ENCODE measurements around the gene SAXO1. TPM values are rescaled to one million over a fixed set of nuclear protein-coding genes. Genes with fewer than 3 reads are reported as not detected.
"Not testable (repeated sequence)": the region's sequence is repeated elsewhere in the genome, so short reads cannot be mapped to it uniquely, and the experiment has no call there.

SAXO1 gene
- total and polyA plus RNA-seq, 12 donors: under 0.01 to 0.94 (median 0.23) TPM; not detected in 4

DNA sequence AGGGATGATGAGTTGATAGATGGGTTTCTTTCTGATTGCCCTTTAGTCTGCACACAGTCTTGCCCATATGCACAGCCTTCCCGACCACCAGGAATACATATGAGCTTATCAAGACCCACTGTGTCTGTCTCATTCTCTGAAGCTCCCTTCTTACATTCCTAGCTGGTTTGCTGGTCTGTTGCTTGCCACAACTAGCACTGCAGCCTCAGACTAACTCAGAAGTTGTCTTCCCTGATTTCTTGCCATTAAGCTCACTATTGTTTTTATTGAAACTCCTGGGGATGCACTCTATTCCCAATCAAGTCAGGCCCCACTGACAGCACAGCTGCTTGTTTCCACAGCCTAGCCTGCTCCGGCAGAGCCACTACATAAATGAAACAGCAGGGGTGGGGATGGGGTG lies 97.5 kb downstream of the SAXO1 start:
- 72 to 91% (median 78%) methylated on average over 2 of the region's 2 CpGs for WGBS, 4 donors
- H3K4me1 ChIP-seq (replicated peaks in 1 of 2): no peaks in the 10 kb centered on the region
- TF ChIP-seq, protein P1, sequence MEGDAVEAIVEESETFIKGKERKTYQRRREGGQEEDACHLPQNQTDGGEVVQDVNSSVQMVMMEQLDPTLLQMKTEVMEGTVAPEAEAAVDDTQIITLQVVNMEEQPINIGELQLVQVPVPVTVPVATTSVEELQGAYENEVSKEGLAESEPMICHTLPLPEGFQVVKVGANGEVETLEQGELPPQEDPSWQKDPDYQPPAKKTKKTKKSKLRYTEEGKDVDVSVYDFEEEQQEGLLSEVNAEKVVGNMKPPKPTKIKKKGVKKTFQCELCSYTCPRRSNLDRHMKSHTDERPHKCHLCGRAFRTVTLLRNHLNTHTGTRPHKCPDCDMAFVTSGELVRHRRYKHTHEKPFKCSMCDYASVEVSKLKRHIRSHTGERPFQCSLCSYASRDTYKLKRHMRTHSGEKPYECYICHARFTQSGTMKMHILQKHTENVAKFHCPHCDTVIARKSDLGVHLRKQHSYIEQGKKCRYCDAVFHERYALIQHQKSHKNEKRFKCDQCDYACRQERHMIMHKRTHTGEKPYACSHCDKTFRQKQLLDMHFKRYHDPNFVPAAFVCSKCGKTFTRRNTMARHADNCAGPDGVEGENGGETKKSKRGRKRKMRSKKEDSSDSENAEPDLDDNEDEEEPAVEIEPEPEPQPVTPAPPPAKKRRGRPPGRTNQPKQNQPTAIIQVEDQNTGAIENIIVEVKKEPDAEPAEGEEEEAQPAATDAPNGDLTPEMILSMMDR (IDR thresholded peaks at IDR 0.05): no peak
- TF ChIP-seq POLR2A (IDR thresholded peaks at IDR 0.05): no peak
- no peaks in the 10 kb centered on the region for H3K27me3 ChIP-seq
- no peaks in the 10 kb centered on the region for H3K36me3 ChIP-seq (replicated peaks in 1 of 2)
- intact Hi-C loops (cut with DNase I): no loop called here
- no peaks in the 10 kb centered on the region for H3K9me3 ChIP-seq (replicated peaks in 1 of 3)
- DNase-seq: no peak
- no peak overlapping the region for H3K4me3 ChIP-seq
- H3K27ac ChIP-seq: no peak overlapping the region

- intact Hi-C loops (cut with DNase I); H3K4me3 ChIP-seq; DNase-seq; H3K27me3 ChIP-seq; H3K27ac ChIP-seq; H3K4me1 ChIP-seq (replicated peaks in 1 of 2); H3K9me3 ChIP-seq (replicated peaks in 1 of 3); H3K36me3 ChIP-seq (replicated peaks in 1 of 2): not testable (repeated sequence)
- 82 to 89% (median 87%) methylated on average over 13 of the region's 13 CpGs for WGBS, 4 donors
Measured at GRCh38 chr9:18930611-18931010, 102.4 kb downstream of the SAXO1 start.

GRCh38 chr9:18928711-18929110 lies 104.3 kb downstream of the SAXO1 start:
- TF ChIP-seq, protein P1 (IDR thresholded peaks at IDR 0.05): no peak
- no peak for TF ChIP-seq POLR2A (IDR thresholded peaks at IDR 0.05)
- no peaks in the 10 kb centered on the region for H3K27me3 ChIP-seq
- no peak for DNase-seq
- intact Hi-C loops (cut with DNase I): no loop called here
- no peak overlapping the region for H3K4me3 ChIP-seq
- 81 to 89% (median 84%) methylated on average over 5 to 7 of the region's 7 CpGs for WGBS, 4 donors
- no peaks in the 10 kb centered on the region for H3K9me3 ChIP-seq (replicated peaks in 1 of 3)
- H3K36me3 ChIP-seq (replicated peaks in 1 of 2): no peaks in the 10 kb centered on the region
- no peak overlapping the region for H3K27ac ChIP-seq
- no peaks in the 10 kb centered on the region for H3K4me1 ChIP-seq (replicated peaks in 1 of 2)

- no peak for DNase-seq
- Histone ChIP-seq H3K4me1 (replicated peaks in 1 of 2) (no peaks in the 10 kb centered on the region), H3K36me3 (replicated peaks in 1 of 2) (no peaks in the 10 kb centered on the region), H3K27me3 (no peaks in the 10 kb centered on the region), H3K4me3 (no peak overlapping the region), H3K27ac (no peak overlapping the region), H3K9me3 (replicated peaks in 1 of 3) (no peaks in the 10 kb centered on the region)
- intact Hi-C loops (cut with DNase I): no loop called here
- TF ChIP-seq, protein P1 (IDR thresholded peaks at IDR 0.05): no peak
- TF ChIP-seq POLR2A (IDR thresholded peaks at IDR 0.05): no peak
- WGBS, 4 donors: 62 to 98% (median 95%) methylated on average over 3 of the region's 3 CpGs
Measured at GRCh38 chr9:18926513-18926912, 106.5 kb downstream of the SAXO1 start.

- no peak overlapping the region for H3K4me3 ChIP-seq
- TF ChIP-seq POLR2A (IDR thresholded peaks at IDR 0.05): no peak
- TF ChIP-seq, protein P1 (IDR thresholded peaks at IDR 0.05): no peak
- no peaks in the 10 kb centered on the region for H3K4me1 ChIP-seq (replicated peaks in 1 of 2)
- intact Hi-C loops (cut with DNase I): no loop called here
- no peak overlapping the region for H3K27ac ChIP-seq
- H3K27me3 ChIP-seq: no peaks in the 10 kb centered on the region
- no peaks in the 10 kb centered on the region for H3K36me3 ChIP-seq (replicated peaks in 1 of 2)
- no peaks in the 10 kb centered on the region for H3K9me3 ChIP-seq (replicated peaks in 1 of 3)
- DNase-seq: no peak
Measured at GRCh38 chr9:18925880-18926279, 107.1 kb downstream of the SAXO1 start.

All from adrenal gland (tissue), 12 donors.